HepG2 (cell line): Measurements from ENCODE around the gene TMED6. TPM values are rescaled to one million over a fixed set of nuclear protein-coding genes. Genes with fewer than 3 reads are reported as not detected.
A peak's percentile ranks its signal among the peaks of the same experiment; 100 is the strongest.

ENCODE experiments used
- GTF2F1 ChIP-seq: fragments of 150-350 bp; IDR thresholded peaks from 2 replicates; pipeline ENCODE4 v1.6.1; 2014; ENCODE audit warnings: low read length
- SMAD1 ChIP-seq: sonication (generic); formaldehyde crosslinking; IDR thresholded peaks from 2 replicates; pipeline ENCODE4 v1.4.0; 2020; ENCODE audit warnings: missing genetic modification reagents, low read depth, mild to moderate bottlenecking, borderline replicate concordance
- SP5 ChIP-seq: IDR thresholded peaks from 2 replicates; pipeline ENCODE4 v1.6.1; 2016; ENCODE audit warnings: low read depth, borderline replicate concordance
- ZKSCAN8 ChIP-seq: IDR thresholded peaks from 2 replicates; pipeline ENCODE4 v1.6.1; 2016; ENCODE audit warnings: borderline replicate concordance, missing genetic modification reagents, missing compliant biosample characterization
- ZNF333 ChIP-seq: sonication (generic); formaldehyde crosslinking; IDR thresholded peaks from 2 replicates; pipeline ENCODE4 v1.4.0; 2020; ENCODE audit warnings: mild to moderate bottlenecking, missing genetic modification reagents, borderline replicate concordance
- ZNF546 ChIP-seq: sonication (generic); formaldehyde crosslinking; conservative IDR thresholded peaks from 2 replicates; pipeline ENCODE4 v1.8.1; 2023; ENCODE audit warnings: mild to moderate bottlenecking, missing genetic modification reagents
- polyA plus RNA-seq, 8 experiments: library from polyadenylated mRNA; depleted of rRNA in 3 of 8; stranded (reverse) in 7 of 8; unstranded in 1 of 8; fragments of >200 nt; fragmentation: Illumina TruSeq in 4 of 8; extraction: Trizol in 4 of 8; gene quantifications; 2 replicates each; pipeline versions ENCODE4 v1.2.1 to v1.2.3, GENCODE V29; 2011 to 2016; ENCODE audit warnings: low read depth in 4 of 8, missing spikeins in 1 of 8, mixed read lengths in 1 of 8; ENCODE audit not compliant: insufficient read depth in 1 of 8
- total RNA-seq, 5 experiments: library from RNA; depleted of rRNA; stranded (reverse); fragments of >200 nt; fragmentation: Illumina TruSeq; extraction: Trizol; gene quantifications; 2 replicates each; pipeline ENCODE4 v1.2.3, GENCODE V29; 2016; ENCODE audit warnings: low read depth in 1 of 5
- TF ChIP-seq, protein P1 (sequence below): sonication (generic); formaldehyde crosslinking; IDR thresholded peaks from 2 replicates; pipeline ENCODE4 v1.9.0; 2021; ENCODE audit warnings: missing genetic modification reagents, borderline replicate concordance
- TF ChIP-seq, protein P2 (sequence below): sonication (generic); formaldehyde crosslinking; IDR thresholded peaks from 2 replicates; pipeline ENCODE4 v1.5.1; 2020; ENCODE audit warnings: mild to moderate bottlenecking, missing genetic modification reagents, moderate library complexity
- TF ChIP-seq, protein P3 (sequence below): IDR thresholded peaks from 2 replicates; pipeline ENCODE4 v1.6.1; 2016
- TF ChIP-seq, protein P4 (sequence below): sonication (generic); formaldehyde crosslinking; IDR thresholded peaks from 2 replicates; pipeline ENCODE4 v1.5.0; 2020; ENCODE audit warnings: mild to moderate bottlenecking, missing genetic modification reagents
- TF ChIP-seq, protein P5 (sequence below): sonication (generic); formaldehyde crosslinking; IDR thresholded peaks from 2 replicates; pipeline ENCODE4 v1.4.0; 2020; ENCODE audit warnings: missing genetic modification reagents
- TF ChIP-seq, protein P6 (sequence below): sonication (generic); formaldehyde crosslinking; IDR thresholded peaks from 2 replicates; pipeline ENCODE4 v1.5.0; 2020; ENCODE audit warnings: missing genetic modification reagents

Gene TMED6
- total and polyA plus RNA-seq, 2 of the 13 experiments (the other 11 are each of a cell fraction or from before 2014, with no cell fraction given), result 9.8 to 14.4 TPM

DNA sequence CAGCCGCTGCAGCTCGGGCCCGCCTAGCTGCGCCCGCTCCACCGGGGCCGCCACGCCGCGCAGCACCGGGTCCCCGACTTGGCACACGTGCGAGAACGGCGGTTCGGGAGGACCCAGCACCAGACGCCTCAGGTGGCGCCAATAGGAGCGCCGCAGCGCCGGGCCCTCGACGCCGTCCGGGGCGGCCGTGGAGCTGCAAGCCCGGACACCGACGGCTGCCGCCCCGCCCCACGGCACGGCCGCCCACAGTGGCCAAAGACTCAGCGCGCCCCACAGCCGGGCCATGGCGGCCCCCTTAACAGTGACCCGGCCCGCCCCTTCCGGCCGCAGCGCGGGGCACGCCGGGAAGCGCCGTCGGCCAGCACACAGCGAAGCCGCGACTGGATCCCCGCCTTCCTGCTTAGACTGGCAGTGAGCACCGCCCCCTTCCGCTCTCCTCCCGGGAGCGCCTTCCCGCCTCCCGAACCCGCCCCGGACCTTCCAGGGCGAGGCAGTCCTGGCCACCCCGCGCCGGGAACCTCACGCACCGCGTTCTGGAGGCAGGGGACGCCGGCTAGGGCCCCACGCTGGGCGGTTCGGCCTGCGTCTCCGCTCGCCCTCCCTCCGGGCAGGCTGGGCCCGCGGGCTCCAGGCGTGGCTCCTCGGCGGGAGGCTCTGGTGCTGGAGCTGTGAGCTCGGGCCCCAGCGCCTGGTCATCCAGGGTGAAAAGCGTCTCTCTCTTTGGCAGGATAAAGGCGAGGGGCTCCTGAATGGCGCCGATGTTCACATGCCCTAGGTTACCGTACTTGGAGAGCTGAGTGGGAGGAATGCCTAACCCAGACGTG is 21.1 kb downstream of the TMED6 start, which contains the start of gene PDF (continued):
- TF ChIP-seq, protein P1, sequence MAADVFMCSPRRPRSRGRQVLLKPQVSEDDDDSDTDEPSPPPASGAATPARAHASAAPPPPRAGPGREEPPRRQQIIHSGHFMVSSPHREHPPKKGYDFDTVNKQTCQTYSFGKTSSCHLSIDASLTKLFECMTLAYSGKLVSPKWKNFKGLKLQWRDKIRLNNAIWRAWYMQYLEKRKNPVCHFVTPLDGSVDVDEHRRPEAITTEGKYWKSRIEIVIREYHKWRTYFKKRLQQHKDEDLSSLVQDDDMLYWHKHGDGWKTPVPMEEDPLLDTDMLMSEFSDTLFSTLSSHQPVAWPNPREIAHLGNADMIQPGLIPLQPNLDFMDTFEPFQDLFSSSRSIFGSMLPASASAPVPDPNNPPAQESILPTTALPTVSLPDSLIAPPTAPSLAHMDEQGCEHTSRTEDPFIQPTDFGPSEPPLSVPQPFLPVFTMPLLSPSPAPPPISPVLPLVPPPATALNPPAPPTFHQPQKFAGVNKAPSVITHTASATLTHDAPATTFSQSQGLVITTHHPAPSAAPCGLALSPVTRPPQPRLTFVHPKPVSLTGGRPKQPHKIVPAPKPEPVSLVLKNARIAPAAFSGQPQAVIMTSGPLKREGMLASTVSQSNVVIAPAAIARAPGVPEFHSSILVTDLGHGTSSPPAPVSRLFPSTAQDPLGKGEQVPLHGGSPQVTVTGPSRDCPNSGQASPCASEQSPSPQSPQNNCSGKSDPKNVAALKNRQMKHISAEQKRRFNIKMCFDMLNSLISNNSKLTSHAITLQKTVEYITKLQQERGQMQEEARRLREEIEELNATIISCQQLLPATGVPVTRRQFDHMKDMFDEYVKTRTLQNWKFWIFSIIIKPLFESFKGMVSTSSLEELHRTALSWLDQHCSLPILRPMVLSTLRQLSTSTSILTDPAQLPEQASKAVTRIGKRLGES (CRISPR knock-in tag), result no peak
- TF ChIP-seq, protein P2, sequence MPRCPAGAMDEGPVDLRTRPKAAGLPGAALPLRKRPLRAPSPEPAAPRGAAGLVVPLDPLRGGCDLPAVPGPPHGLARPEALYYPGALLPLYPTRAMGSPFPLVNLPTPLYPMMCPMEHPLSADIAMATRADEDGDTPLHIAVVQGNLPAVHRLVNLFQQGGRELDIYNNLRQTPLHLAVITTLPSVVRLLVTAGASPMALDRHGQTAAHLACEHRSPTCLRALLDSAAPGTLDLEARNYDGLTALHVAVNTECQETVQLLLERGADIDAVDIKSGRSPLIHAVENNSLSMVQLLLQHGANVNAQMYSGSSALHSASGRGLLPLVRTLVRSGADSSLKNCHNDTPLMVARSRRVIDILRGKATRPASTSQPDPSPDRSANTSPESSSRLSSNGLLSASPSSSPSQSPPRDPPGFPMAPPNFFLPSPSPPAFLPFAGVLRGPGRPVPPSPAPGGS (CRISPR knock-in tag), result peak; percentile 73
- TF ChIP-seq SMAD1 (CRISPR knock-in tag), result peak; percentile 59; the same call in 1 of the 2 replicates
- peak; percentile 80 for TF ChIP-seq ZKSCAN8 (CRISPR knock-in tag)
- TF ChIP-seq, protein P3, sequence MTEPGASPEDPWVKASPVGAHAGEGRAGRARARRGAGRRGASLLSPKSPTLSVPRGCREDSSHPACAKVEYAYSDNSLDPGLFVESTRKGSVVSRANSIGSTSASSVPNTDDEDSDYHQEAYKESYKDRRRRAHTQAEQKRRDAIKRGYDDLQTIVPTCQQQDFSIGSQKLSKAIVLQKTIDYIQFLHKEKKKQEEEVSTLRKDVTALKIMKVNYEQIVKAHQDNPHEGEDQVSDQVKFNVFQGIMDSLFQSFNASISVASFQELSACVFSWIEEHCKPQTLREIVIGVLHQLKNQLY (CRISPR knock-in tag), result peak; percentile 68; the same call in 1 of the 2 replicates
- no peak for TF ChIP-seq GTF2F1
- peak; percentile 99 for TF ChIP-seq SP5 (CRISPR knock-in tag)
- TF ChIP-seq, protein P4, sequence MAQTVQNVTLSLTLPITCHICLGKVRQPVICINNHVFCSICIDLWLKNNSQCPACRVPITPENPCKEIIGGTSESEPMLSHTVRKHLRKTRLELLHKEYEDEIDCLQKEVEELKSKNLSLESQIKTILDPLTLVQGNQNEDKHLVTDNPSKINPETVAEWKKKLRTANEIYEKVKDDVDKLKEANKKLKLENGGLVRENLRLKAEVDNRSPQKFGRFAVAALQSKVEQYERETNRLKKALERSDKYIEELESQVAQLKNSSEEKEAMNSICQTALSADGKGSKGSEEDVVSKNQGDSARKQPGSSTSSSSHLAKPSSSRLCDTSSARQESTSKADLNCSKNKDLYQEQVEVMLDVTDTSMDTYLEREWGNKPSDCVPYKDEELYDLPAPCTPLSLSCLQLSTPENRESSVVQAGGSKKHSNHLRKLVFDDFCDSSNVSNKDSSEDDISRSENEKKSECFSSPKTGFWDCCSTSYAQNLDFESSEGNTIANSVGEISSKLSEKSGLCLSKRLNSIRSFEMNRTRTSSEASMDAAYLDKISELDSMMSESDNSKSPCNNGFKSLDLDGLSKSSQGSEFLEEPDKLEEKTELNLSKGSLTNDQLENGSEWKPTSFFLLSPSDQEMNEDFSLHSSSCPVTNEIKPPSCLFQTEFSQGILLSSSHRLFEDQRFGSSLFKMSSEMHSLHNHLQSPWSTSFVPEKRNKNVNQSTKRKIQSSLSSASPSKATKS (CRISPR knock-in tag), result no peak
- TF ChIP-seq, protein P5, sequence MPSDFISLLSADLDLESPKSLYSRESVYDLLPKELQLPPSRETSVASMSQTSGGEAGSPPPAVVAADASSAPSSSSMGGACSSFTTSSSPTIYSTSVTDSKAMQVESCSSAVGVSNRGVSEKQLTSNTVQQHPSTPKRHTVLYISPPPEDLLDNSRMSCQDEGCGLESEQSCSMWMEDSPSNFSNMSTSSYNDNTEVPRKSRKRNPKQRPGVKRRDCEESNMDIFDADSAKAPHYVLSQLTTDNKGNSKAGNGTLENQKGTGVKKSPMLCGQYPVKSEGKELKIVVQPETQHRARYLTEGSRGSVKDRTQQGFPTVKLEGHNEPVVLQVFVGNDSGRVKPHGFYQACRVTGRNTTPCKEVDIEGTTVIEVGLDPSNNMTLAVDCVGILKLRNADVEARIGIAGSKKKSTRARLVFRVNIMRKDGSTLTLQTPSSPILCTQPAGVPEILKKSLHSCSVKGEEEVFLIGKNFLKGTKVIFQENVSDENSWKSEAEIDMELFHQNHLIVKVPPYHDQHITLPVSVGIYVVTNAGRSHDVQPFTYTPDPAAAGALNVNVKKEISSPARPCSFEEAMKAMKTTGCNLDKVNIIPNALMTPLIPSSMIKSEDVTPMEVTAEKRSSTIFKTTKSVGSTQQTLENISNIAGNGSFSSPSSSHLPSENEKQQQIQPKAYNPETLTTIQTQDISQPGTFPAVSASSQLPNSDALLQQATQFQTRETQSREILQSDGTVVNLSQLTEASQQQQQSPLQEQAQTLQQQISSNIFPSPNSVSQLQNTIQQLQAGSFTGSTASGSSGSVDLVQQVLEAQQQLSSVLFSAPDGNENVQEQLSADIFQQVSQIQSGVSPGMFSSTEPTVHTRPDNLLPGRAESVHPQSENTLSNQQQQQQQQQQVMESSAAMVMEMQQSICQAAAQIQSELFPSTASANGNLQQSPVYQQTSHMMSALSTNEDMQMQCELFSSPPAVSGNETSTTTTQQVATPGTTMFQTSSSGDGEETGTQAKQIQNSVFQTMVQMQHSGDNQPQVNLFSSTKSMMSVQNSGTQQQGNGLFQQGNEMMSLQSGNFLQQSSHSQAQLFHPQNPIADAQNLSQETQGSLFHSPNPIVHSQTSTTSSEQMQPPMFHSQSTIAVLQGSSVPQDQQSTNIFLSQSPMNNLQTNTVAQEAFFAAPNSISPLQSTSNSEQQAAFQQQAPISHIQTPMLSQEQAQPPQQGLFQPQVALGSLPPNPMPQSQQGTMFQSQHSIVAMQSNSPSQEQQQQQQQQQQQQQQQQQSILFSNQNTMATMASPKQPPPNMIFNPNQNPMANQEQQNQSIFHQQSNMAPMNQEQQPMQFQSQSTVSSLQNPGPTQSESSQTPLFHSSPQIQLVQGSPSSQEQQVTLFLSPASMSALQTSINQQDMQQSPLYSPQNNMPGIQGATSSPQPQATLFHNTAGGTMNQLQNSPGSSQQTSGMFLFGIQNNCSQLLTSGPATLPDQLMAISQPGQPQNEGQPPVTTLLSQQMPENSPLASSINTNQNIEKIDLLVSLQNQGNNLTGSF (CRISPR knock-in tag), result 0 out of 2 replicates have a peak, but pooled peaks have one; percentile 36
- TF ChIP-seq ZNF333 (CRISPR knock-in tag), result peak; percentile 79
- peak; percentile 93 for TF ChIP-seq ZNF546 (CRISPR knock-in tag)
- TF ChIP-seq, protein P6, sequence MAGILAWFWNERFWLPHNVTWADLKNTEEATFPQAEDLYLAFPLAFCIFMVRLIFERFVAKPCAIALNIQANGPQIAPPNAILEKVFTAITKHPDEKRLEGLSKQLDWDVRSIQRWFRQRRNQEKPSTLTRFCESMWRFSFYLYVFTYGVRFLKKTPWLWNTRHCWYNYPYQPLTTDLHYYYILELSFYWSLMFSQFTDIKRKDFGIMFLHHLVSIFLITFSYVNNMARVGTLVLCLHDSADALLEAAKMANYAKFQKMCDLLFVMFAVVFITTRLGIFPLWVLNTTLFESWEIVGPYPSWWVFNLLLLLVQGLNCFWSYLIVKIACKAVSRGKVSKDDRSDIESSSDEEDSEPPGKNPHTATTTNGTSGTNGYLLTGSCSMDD (CRISPR knock-in tag), result 0 out of 2 replicates have a peak, but pooled peaks have one; percentile 55
